DOHH2 (cell line): Measurements from ENCODE around the gene GUCD1.

Experiments used
- H3F3A ChIP-seq: fragments of 200-600 bp; sonication (generic), shearing (Covaris generic); 2 replicates; pipeline ENCODE4 v1.6.0; 2016; ENCODE audit warnings: antibody characterized with exemption, mild to moderate bottlenecking; ENCODE audit not compliant: control insufficient read depth, insufficient read depth
- H3K27ac ChIP-seq: fragments of 200-600 bp; sonication (generic); 2 replicates; pipeline ENCODE4 v1.5.1; 2014; ENCODE audit warnings: low read depth, mild to moderate bottlenecking, low read length, moderate library complexity
- H3K27me3 ChIP-seq: fragments of 200-600 bp; sonication (generic); 2 replicates; pipeline ENCODE4 v1.6.1; 2014; ENCODE audit warnings: mild to moderate bottlenecking, low read length, mixed read lengths; ENCODE audit not compliant: control insufficient read depth
- H3K36me3 ChIP-seq: fragments of 200-600 bp; sonication (generic); 2 replicates; pipeline ENCODE4 v1.6.1; 2014; ENCODE audit warnings: mild to moderate bottlenecking, low read length, moderate library complexity, mixed read lengths; ENCODE audit not compliant: control insufficient read depth
- H3K4me1 ChIP-seq: fragments of 200-600 bp; sonication (generic); 2 replicates; pipeline ENCODE4 v1.6.1; 2014; ENCODE audit warnings: mild to moderate bottlenecking, low read length, mixed read lengths; ENCODE audit not compliant: control insufficient read depth
- H3K4me2 ChIP-seq: fragments of 200-600 bp; sonication (generic); 2 replicates; pipeline ENCODE4 v1.6.0; 2014; ENCODE audit warnings: mild to moderate bottlenecking, low read length, moderate library complexity
- H3K4me3 ChIP-seq: fragments of 200-600 bp; sonication (generic); 2 replicates; pipeline ENCODE4 v1.5.1; 2014; ENCODE audit warnings: mild to moderate bottlenecking, low read length, mixed read lengths
- H3K79me2 ChIP-seq: fragments of 200-600 bp; sonication (generic); 2 replicates; pipeline ENCODE4 v1.6.1; 2014; ENCODE audit warnings: mild to moderate bottlenecking, low read length, mixed read lengths; ENCODE audit not compliant: control insufficient read depth
- H3K9me2 ChIP-seq: fragments of 200-600 bp; sonication (generic); replicated peaks from 2 replicates; pipeline ENCODE4 v1.6.1; 2014; ENCODE audit warnings: mild to moderate bottlenecking, low read length, mixed read lengths; ENCODE audit not compliant: control insufficient read depth
- H3K9me3 ChIP-seq: fragments of 200-600 bp; sonication (generic); 2 replicates; pipeline ENCODE4 v1.6.1; 2014; ENCODE audit warnings: antibody characterized with exemption, low read length, mixed read lengths; ENCODE audit not compliant: control insufficient read depth, insufficient read depth
- H4K20me1 ChIP-seq: fragments of 200-600 bp; sonication (generic); 2 replicates; pipeline ENCODE4 v1.6.0; 2014; ENCODE audit warnings: low read depth, mild to moderate bottlenecking, antibody characterized with exemption, low read length, moderate library complexity; ENCODE audit not compliant: control insufficient read depth, insufficient read depth
- CTCF ChIP-seq: fragments of 200-600 bp; sonication (generic); IDR thresholded peaks from one replicate; pipeline ENCODE4 v1.5.1; 2014; ENCODE audit warnings: antibody characterized with exemption, mild to moderate bottlenecking, low read depth, low read length; ENCODE audit not compliant: poor library complexity, severe bottlenecking
- EZH2phosphoT487 ChIP-seq: fragments of 200-600 bp; sonication (generic); IDR thresholded peaks from 2 replicates; pipeline ENCODE4 v1.6.1; 2017; ENCODE audit warnings: borderline replicate concordance, mild to moderate bottlenecking, antibody characterized with exemption, low read length, moderate library complexity, mixed read lengths

The GUCD1 gene

GRCh38 chr22:24526191-24526590 is 28.7 kb downstream of the GUCD1 start:
- Histone ChIP-seq H3K4me3 (no peak overlapping the region), H3F3A (no peaks in the 10 kb centered on the region), H4K20me1 (no peaks in the 10 kb centered on the region), H3K79me2 (no peaks in the 10 kb centered on the region), H3K27ac (no peak overlapping the region), H3K9me2 (no peaks in the 10 kb centered on the region), H3K27me3 (no peaks in the 10 kb centered on the region; the same call in 1 of the 2 replicates), H3K4me1 (peaks cover 15% of the 10 kb centered on the region), H3K36me3 (no peaks in the 10 kb centered on the region), H3K4me2 (no peak overlapping the region), H3K9me3 (no peaks in the 10 kb centered on the region)
- TF ChIP-seq CTCF: no peak
- TF ChIP-seq EZH2phosphoT487: no peak

GRCh38 chr22:24525416-24526037 is 29.4 kb downstream of the GUCD1 start:
- Histone ChIP-seq H3K9me2 (no peaks in the 10 kb centered on the region), H3K36me3 (no peaks in the 10 kb centered on the region), H3K4me3 (no peak overlapping the region), H3F3A (no peaks in the 10 kb centered on the region), H3K4me2 (no peak overlapping the region), H3K79me2 (no peaks in the 10 kb centered on the region), H3K4me1 (peaks cover 15% of the 10 kb centered on the region), H3K27ac (no peak overlapping the region), H3K27me3 (no peaks in the 10 kb centered on the region; the same call in 1 of the 2 replicates), H4K20me1 (no peaks in the 10 kb centered on the region), H3K9me3 (no peaks in the 10 kb centered on the region)
- TF ChIP-seq EZH2phosphoT487 (no peak), CTCF (peak; percentile 93)

GRCh38 chr22:24523873-24524272 is 31.1 kb downstream of the GUCD1 start:
- Histone ChIP-seq H3K27me3 (no peaks in the 10 kb centered on the region; the same call in 1 of the 2 replicates), H3F3A (no peaks in the 10 kb centered on the region), H3K9me2 (no peaks in the 10 kb centered on the region), H4K20me1 (no peaks in the 10 kb centered on the region), H3K4me2 (no peak overlapping the region), H3K79me2 (no peaks in the 10 kb centered on the region), H3K9me3 (no peaks in the 10 kb centered on the region), H3K27ac (no peak overlapping the region), H3K36me3 (no peaks in the 10 kb centered on the region), H3K4me1 (peaks cover 16% of the 10 kb centered on the region), H3K4me3 (no peak overlapping the region)
- no peak for TF ChIP-seq CTCF

- no peak overlapping the region for H3K4me3 ChIP-seq
- H3K4me2 ChIP-seq: no peak overlapping the region
- H3K27ac ChIP-seq: no peak overlapping the region
- TF ChIP-seq EZH2phosphoT487 (no peak), CTCF (peak; percentile 67)
- H3F3A ChIP-seq: no peaks in the 10 kb centered on the region
- H3K36me3 ChIP-seq: no peaks in the 10 kb centered on the region
- no peaks in the 10 kb centered on the region for H3K9me3 ChIP-seq
- H4K20me1 ChIP-seq: no peaks in the 10 kb centered on the region
- peaks cover 4% of the 10 kb centered on the region for H3K27me3 ChIP-seq
- H3K4me1 ChIP-seq: peaks cover 17% of the 10 kb centered on the region
- no peaks in the 10 kb centered on the region for H3K9me2 ChIP-seq
- H3K79me2 ChIP-seq: no peaks in the 10 kb centered on the region
These were observed 33.1 kb downstream of the GUCD1 start for GRCh38 chr22:24521791-24522245.
